ENCODE measurements around the gene EDN3. TPM values are rescaled to one million over a fixed set of nuclear protein-coding genes. Genes with fewer than 3 reads are reported as not detected.

Gene EDN3
- total and polyA plus RNA-seq, 2 experiments from 2014 or later, result 0.13 to 0.17 TPM

GRCh38 chr20:59351157-59352040 is 51.0 kb downstream of the EDN3 start:
- Histone ChIP-seq H3K4me1 (ENCODE audit: insufficient read depth) (no peaks in the 10 kb centered on the region), H3F3A (replicated peaks; ENCODE audit: low read depth) (no peaks in the 10 kb centered on the region), H3K4me3 (no peak overlapping the region), H3K27me3 (ENCODE audit: insufficient read depth) (no peaks in the 10 kb centered on the region), H3K9me2 (ENCODE audit: insufficient read depth) (0 out of 2 replicates have a peak, but pooled peaks cover 12% of the 10 kb centered on the region), H3K27ac (ENCODE audit: low read depth) (no peak overlapping the region), H3K4me2 (no peak overlapping the region), H3K79me2 (replicated peaks; ENCODE audit: insufficient read depth) (no peaks in the 10 kb centered on the region), H2AFZ (no peak overlapping the region), H3K36me3 (ENCODE audit: insufficient read depth) (no peaks in the 10 kb centered on the region), H4K20me1 (replicated peaks; ENCODE audit: insufficient read depth) (no peaks in the 10 kb centered on the region)
- no peak for TF ChIP-seq ETS1 (IDR thresholded peaks at IDR 0.05)
- TF ChIP-seq EZH2 (IDR thresholded peaks at IDR 0.05; ENCODE audit: low read depth, unreplicated experiment), result no peak
- no peak for TF ChIP-seq STAT1 (IDR thresholded peaks at IDR 0.05; ENCODE audit: unreplicated experiment)
- DNase-seq (ENCODE audit: low spot score) (no peak), ATAC-seq (no peak)
- no peak overlapping the region for H3K27ac Mint-ChIP-seq
- peaks cover 2% of the 10 kb centered on the region; the same call in 1 of the 3 replicates for H3K4me1 Mint-ChIP-seq
- H3K36me3 Mint-ChIP-seq (ENCODE audit: low read depth), result no peaks in the 10 kb centered on the region
- H3K27me3 Mint-ChIP-seq (ENCODE audit: insufficient read depth, low read depth, poor library complexity), result peaks cover 2% of the 10 kb centered on the region
- H3K9me3 Mint-ChIP-seq, result peaks cover 3% of the 10 kb centered on the region; the same call in 2 of the 3 replicates
- no peak overlapping the region for H3K4me3 Mint-ChIP-seq

GRCh38 chr20:59352541-59352940 is 52.1 kb downstream of the EDN3 start:
- Mint-ChIP-seq H3K36me3 (ENCODE audit: low read depth) (no peaks in the 10 kb centered on the region), H3K4me1 (peaks cover 2% of the 10 kb centered on the region; the same call in 1 of the 3 replicates), H3K27me3 (ENCODE audit: insufficient read depth, low read depth, poor library complexity) (peaks cover 2% of the 10 kb centered on the region), H3K9me3 (peaks cover 3% of the 10 kb centered on the region; the same call in 2 of the 3 replicates), H3K4me3 (no peak overlapping the region), H3K27ac (no peak overlapping the region)
- Histone ChIP-seq H3K4me3 (no peak overlapping the region), H3K9me2 (ENCODE audit: insufficient read depth) (0 out of 2 replicates have a peak, but pooled peaks cover 12% of the 10 kb centered on the region), H2AFZ (no peak overlapping the region), H3F3A (replicated peaks; ENCODE audit: low read depth) (no peaks in the 10 kb centered on the region), H3K27ac (ENCODE audit: low read depth) (no peak overlapping the region), H3K36me3 (ENCODE audit: insufficient read depth) (no peaks in the 10 kb centered on the region), H4K20me1 (replicated peaks; ENCODE audit: insufficient read depth) (no peaks in the 10 kb centered on the region), H3K79me2 (replicated peaks; ENCODE audit: insufficient read depth) (no peaks in the 10 kb centered on the region), H3K27me3 (ENCODE audit: insufficient read depth) (no peaks in the 10 kb centered on the region), H3K4me1 (ENCODE audit: insufficient read depth) (no peaks in the 10 kb centered on the region), H3K4me2 (no peak overlapping the region)
- DNase-seq (ENCODE audit: low spot score), result no peak
- TF ChIP-seq STAT1 (IDR thresholded peaks at IDR 0.05; ENCODE audit: unreplicated experiment) (no peak), CTCF (conservative IDR thresholded peaks at IDR 0.05; ENCODE audit: low read depth in 2 of 2) (no peak), JUNB (IDR thresholded peaks at IDR 0.05; ENCODE audit: unreplicated experiment) (no peak), EZH2 (IDR thresholded peaks at IDR 0.05; ENCODE audit: low read depth, unreplicated experiment) (no peak), ZNF331 (CRISPR knock-in tag; IDR thresholded peaks at IDR 0.05; ENCODE audit: low read depth) (no peak), REST (IDR thresholded peaks at IDR 0.05; ENCODE audit: unreplicated experiment) (no peak), NANOG (IDR thresholded peaks at IDR 0.05; ENCODE audit: borderline replicate concordance) (no peak), POLR2AphosphoS5 (IDR thresholded peaks at IDR 0.05; ENCODE audit: low read depth) (no peak), ETS1 (IDR thresholded peaks at IDR 0.05) (no peak)
- no peak for ATAC-seq

Measured in GM23338 (cell line).